HepG2 (cell line): ENCODE measurements around the gene EVL. TPM values are rescaled to one million over a fixed set of nuclear protein-coding genes. Genes with fewer than 3 reads are reported as not detected.

Experiments used
- ATAC-seq: fragments of 200-7000 bp; cut with Tn5 transposase; 3 replicates; pipeline ENCODE4 v1.9.1; 2020; ENCODE audit warnings: mild to moderate bottlenecking, moderate library complexity
- BruUV-seq: library from RNA; stranded (reverse); fragments of 400-500 nt; replicated peaks from 2 replicates; lab custom pipeline; 2021; lab: Mats Ljungman, UMichigan
- CTCF ChIA-PET: fragments of 300-600 bp; formaldehyde crosslinking; extraction: SDS; loops from one replicate; lab custom pipeline; 2021; ENCODE audit warnings: low total read pairs, inconsistent platforms, low intra/inter-chr PET ratio; lab: Yijun Ruan, JAX
- POLR2A ChIA-PET: fragments of 350-600 bp; sonication (Branson Sonifier 250); formaldehyde crosslinking; loops from one replicate; lab custom pipeline; 2020; ENCODE audit warnings: antibody characterized with exemption, inconsistent platforms; lab: Yijun Ruan, JAX
- DNase-seq: peaks from one replicate; pipeline ENCODE4 v3.0.0-alpha.2; 2015; ENCODE audit warnings: low spot score
- FAIRE-seq: peaks from 3 replicates; lab custom pipeline; 2011; peaks lifted over from hg19 to GRCh38; lab: Jason Lieb, UNC
- H2AFZ ChIP-seq: one replicate; pipeline ENCODE4 v1.6.1; 2011; ENCODE audit warnings: low read length, inconsistent platforms
- H3K27ac ChIP-seq: fragments of 300-600 bp; 3 replicates; pipeline ENCODE4 v1.8.0; 2011; ENCODE audit warnings: mixed run types, mild to moderate bottlenecking, mixed read lengths, low read length, inconsistent platforms; ENCODE audit not compliant: insufficient read depth; ENCODE audit errors: extremely low read length
- H3K27me3 ChIP-seq, 2 experiments: fragments of 200-600 bp in 1 of 2; 2 replicates in 1 of 2; 3 replicates in 1 of 2; pipeline versions ENCODE4 v1.6.0 to v1.8.0; 2011; ENCODE audit warnings: low read length in 2 of 2, mild to moderate bottlenecking in 2 of 2, moderate library complexity in 2 of 2, inconsistent platforms in 1 of 2; ENCODE audit not compliant: insufficient read depth in 2 of 2, control insufficient read depth in 1 of 2
- H3K36me3 ChIP-seq, 2 experiments: fragments of 200-600 bp in 1 of 2; replicated peaks in 1 of 2; 2 replicates in 1 of 2; 3 replicates in 1 of 2; pipeline versions ENCODE4 v1.5.1 to v1.8.0; 2011; ENCODE audit warnings: low read length in 2 of 2, inconsistent platforms in 1 of 2; ENCODE audit not compliant: insufficient read depth in 2 of 2, control insufficient read depth in 1 of 2
- H3K4me1 ChIP-seq: 2 replicates; pipeline ENCODE4 v1.5.1; 2012; ENCODE audit warnings: low read length, inconsistent platforms; ENCODE audit not compliant: insufficient read depth
- H3K4me2 ChIP-seq: 2 replicates; pipeline ENCODE4 v1.6.0; 2011; ENCODE audit warnings: low read depth, low read length, inconsistent platforms
- H3K4me3 ChIP-seq, 3 experiments: fragments of 200-600 bp in 1 of 3; sonication (generic), shearing (Covaris generic) in 1 of 3; replicated peaks in 1 of 3; 2 replicates each; pipeline ENCODE4 v1.5.1; 2011 to 2016; ENCODE audit warnings: low read length in 3 of 3, inconsistent platforms in 2 of 3, low read depth in 2 of 3, mild to moderate bottlenecking in 2 of 3, control low read depth in 1 of 3, mixed read lengths in 1 of 3; ENCODE audit not compliant: insufficient read depth in 1 of 3
- H3K79me2 ChIP-seq: one replicate; pipeline ENCODE4 v1.6.1; 2011; ENCODE audit warnings: low read length, inconsistent platforms; ENCODE audit not compliant: insufficient read depth
- H3K9ac ChIP-seq: 2 replicates; pipeline ENCODE4 v1.6.0; 2011; ENCODE audit warnings: mild to moderate bottlenecking, low read depth, low read length, inconsistent platforms; ENCODE audit not compliant: insufficient read depth
- H3K9me3 ChIP-seq: 2 replicates; pipeline ENCODE4 v1.5.1; 2012; ENCODE audit warnings: mild to moderate bottlenecking, low read length
- H4K20me1 ChIP-seq: 2 replicates; pipeline ENCODE4 v1.6.0; 2011; ENCODE audit warnings: inconsistent platforms, mild to moderate bottlenecking, low read length, moderate library complexity; ENCODE audit not compliant: insufficient read depth
- AGO2 ChIP-seq: fragments of 200-400 bp; formaldehyde crosslinking; optimal IDR thresholded peaks from 2 replicates; pipeline ENCODE3; 2017; ENCODE audit warnings: mild to moderate bottlenecking, low read depth, low read length, moderate library complexity
- CREM ChIP-seq, 2 experiments: sonication (generic) in 1 of 2; formaldehyde crosslinking in 1 of 2; IDR thresholded peaks; 2 replicates each; pipeline versions ENCODE4 v1.4.0 to v1.6.1; 2016 to 2020; ENCODE audit warnings: antibody characterized with exemption in 1 of 2, mild to moderate bottlenecking in 1 of 2, missing genetic modification reagents in 1 of 2
- HMG20A ChIP-seq: IDR thresholded peaks from 2 replicates; pipeline ENCODE4 v1.6.1; 2016; ENCODE audit warnings: borderline replicate concordance
- HMGXB4 ChIP-seq, 2 experiments: sonication (generic) in 1 of 2; formaldehyde crosslinking in 1 of 2; IDR thresholded peaks; 2 replicates each; pipeline versions ENCODE4 v1.4.0 to v1.6.1; 2018 to 2020; ENCODE audit warnings: missing genetic modification reagents in 2 of 2, borderline replicate concordance in 1 of 2, low read depth in 1 of 2, mild to moderate bottlenecking in 1 of 2, missing biosample characterization in 1 of 2
- MIXL1 ChIP-seq: IDR thresholded peaks from 2 replicates; pipeline ENCODE4 v1.6.1; 2016
- PHB2 ChIP-seq: fragments of 450-650 bp; IDR thresholded peaks from 2 replicates; pipeline ENCODE4 v1.6.1; 2018; ENCODE audit not compliant: partially characterized antibody
- ZBTB21 ChIP-seq: sonication (generic); formaldehyde crosslinking; IDR thresholded peaks from 2 replicates; pipeline ENCODE4 v1.4.0; 2020; ENCODE audit warnings: missing genetic modification reagents
- ZNF605 ChIP-seq: sonication (generic); formaldehyde crosslinking; IDR thresholded peaks from 2 replicates; pipeline ENCODE4 v1.8.0; 2022; ENCODE audit warnings: mild to moderate bottlenecking, missing genetic modification reagents
- ZNF670 ChIP-seq: sonication (generic); formaldehyde crosslinking; IDR thresholded peaks from 2 replicates; pipeline ENCODE4 v1.8.0; 2022; ENCODE audit warnings: mild to moderate bottlenecking, missing genetic modification reagents, borderline replicate concordance
- WGBS: methylation state at CpG from one replicate; pipeline ENCODE4 v1.1.6; 2017; ENCODE audit warnings: low lambda C conversion rate; 5-methylcytosine and 5-hydroxymethylcytosine counted together
- in situ Hi-C: cut with HindIII; loops from 2 replicates; pipeline ENCODE4 v1.10.0; 2017; ENCODE audit warnings: low pct_unique_long_range_greater_than_20kb; ENCODE audit not compliant: extremely low pct_ligation_motif_present
- intact Hi-C: fragments of 100-400 bp; cut with micrococcal nuclease; formaldehyde crosslinking; loops from one replicate; pipeline ENCODE4 v1.10.0; 2022; ENCODE audit not compliant: unreplicated experiment
- polyA plus RNA-seq, 8 experiments: library from polyadenylated mRNA; depleted of rRNA in 3 of 8; stranded (reverse) in 7 of 8; unstranded in 1 of 8; fragments of >200 nt; fragmentation: Illumina TruSeq in 4 of 8; extraction: Trizol in 4 of 8; gene quantifications; 2 replicates each; pipeline versions ENCODE4 v1.2.1 to v1.2.3, GENCODE V29; 2011 to 2016; ENCODE audit warnings: low read depth in 4 of 8, missing spikeins in 1 of 8, mixed read lengths in 1 of 8; ENCODE audit not compliant: insufficient read depth in 1 of 8
- total RNA-seq, 5 experiments: library from RNA; depleted of rRNA; stranded (reverse); fragments of >200 nt; fragmentation: Illumina TruSeq; extraction: Trizol; gene quantifications; 2 replicates each; pipeline ENCODE4 v1.2.3, GENCODE V29; 2016; ENCODE audit warnings: low read depth in 1 of 5
- TF ChIP-seq, protein P1 (sequence below): IDR thresholded peaks from 2 replicates; pipeline ENCODE4 v1.6.1; 2016; ENCODE audit warnings: mild to moderate bottlenecking
- TF ChIP-seq, protein P2 (sequence below): IDR thresholded peaks from 2 replicates; pipeline ENCODE4 v1.6.1; 2012; ENCODE audit warnings: low read depth, low read length, improper control_type of control experiment

The EVL gene
- total and polyA plus RNA-seq, 2 of the 13 experiments (the other 11 are each of a cell fraction or from before 2014, with no cell fraction given) = 15.1 to 31.2 TPM

DNA sequence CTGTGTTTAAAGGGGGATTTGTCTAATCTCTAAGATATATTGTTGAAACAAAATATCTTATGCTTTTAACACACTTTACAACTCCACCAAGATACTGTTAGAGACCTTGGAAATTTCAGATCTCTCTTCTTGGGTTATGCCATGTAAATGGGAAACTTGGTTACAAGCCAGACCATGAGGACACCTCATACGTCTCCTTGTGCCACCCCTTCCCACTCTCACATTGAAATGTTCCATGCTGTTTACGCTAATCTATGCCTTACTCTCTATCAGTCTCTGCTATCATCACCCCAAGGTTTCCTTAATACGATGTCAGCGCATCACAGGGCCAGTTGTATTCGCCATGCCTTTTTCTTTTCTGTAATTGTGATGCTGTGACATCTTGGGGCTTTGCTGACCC lies 107.6 kb downstream of the EVL start:
- POLR2A ChIA-PET = no interaction called here
- FAIRE-seq (no peak), DNase-seq (no peak), ATAC-seq (no peak)
- intact Hi-C loops = no loop called here
- H3K4me1 ChIP-seq = peaks cover 18% of the 10 kb centered on the region
- no peak for TF ChIP-seq PHB2
- TF ChIP-seq HMGXB4 (CRISPR knock-in tag; IDR thresholded peaks at IDR 0.05; ENCODE audit: borderline replicate concordance in 1 of 2, low read depth in 1 of 2) = no peak
- no peak for TF ChIP-seq ZNF670 (CRISPR knock-in tag)
- no peak for TF ChIP-seq ZNF605
- no peak for TF ChIP-seq HMG20A (CRISPR knock-in tag)
- TF ChIP-seq ZBTB21 (CRISPR knock-in tag) = no peak
- TF ChIP-seq CREM (IDR thresholded peaks at IDR 0.05) = no peak
- TF ChIP-seq CREM (CRISPR knock-in tag; IDR thresholded peaks at IDR 0.05) = no peak
- TF ChIP-seq, protein P1, sequence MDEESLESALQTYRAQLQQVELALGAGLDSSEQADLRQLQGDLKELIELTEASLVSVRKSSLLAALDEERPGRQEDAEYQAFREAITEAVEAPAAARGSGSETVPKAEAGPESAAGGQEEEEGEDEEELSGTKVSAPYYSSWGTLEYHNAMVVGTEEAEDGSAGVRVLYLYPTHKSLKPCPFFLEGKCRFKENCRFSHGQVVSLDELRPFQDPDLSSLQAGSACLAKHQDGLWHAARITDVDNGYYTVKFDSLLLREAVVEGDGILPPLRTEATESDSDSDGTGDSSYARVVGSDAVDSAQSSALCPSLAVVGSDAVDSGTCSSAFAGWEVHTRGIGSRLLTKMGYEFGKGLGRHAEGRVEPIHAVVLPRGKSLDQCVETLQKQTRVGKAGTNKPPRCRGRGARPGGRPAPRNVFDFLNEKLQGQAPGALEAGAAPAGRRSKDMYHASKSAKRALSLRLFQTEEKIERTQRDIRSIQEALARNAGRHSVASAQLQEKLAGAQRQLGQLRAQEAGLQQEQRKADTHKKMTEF (CRISPR knock-in tag) = no peak
- TF ChIP-seq, protein P2, sequence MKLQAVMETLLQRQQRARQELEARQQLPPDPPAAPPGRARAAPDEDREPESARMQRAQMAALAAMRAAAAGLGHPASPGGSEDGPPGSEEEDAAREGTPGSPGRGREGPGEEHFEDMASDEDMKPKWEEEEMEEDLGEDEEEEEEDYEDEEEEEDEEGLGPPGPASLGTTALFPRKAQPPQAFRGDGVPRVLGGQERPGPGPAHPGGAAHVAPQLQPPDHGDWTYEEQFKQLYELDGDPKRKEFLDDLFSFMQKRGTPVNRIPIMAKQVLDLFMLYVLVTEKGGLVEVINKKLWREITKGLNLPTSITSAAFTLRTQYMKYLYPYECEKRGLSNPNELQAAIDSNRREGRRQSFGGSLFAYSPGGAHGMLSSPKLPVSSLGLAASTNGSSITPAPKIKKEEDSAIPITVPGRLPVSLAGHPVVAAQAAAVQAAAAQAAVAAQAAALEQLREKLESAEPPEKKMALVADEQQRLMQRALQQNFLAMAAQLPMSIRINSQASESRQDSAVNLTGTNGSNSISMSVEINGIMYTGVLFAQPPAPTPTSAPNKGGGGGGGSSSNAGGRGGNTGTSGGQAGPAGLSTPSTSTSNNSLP = no peak
- TF ChIP-seq MIXL1 (CRISPR knock-in tag) = no peak
- TF ChIP-seq AGO2 = no peak
- 62% methylated on average over 5 of the region's 5 CpGs for WGBS
- H3K9ac ChIP-seq = no peak overlapping the region
- no peak overlapping the region for H3K4me2 ChIP-seq
- BruUV-seq = no TSS peak
- no peaks in the 10 kb centered on the region for H3K36me3 ChIP-seq
- CTCF ChIA-PET = no interaction called here
- H3K27ac ChIP-seq = no peak overlapping the region
- in situ Hi-C loops = no loop called here
- no peaks in the 10 kb centered on the region for H3K9me3 ChIP-seq
- H3K79me2 ChIP-seq = no peaks in the 10 kb centered on the region
- H3K27me3 ChIP-seq = peaks cover 1 to 7% of the 10 kb centered on the region in 2 experiments; a peak in 3 of 5 replicates
- no peak overlapping the region for H3K4me3 ChIP-seq
- H4K20me1 ChIP-seq = no peaks in the 10 kb centered on the region
- no peak overlapping the region for H2AFZ ChIP-seq
